Measurements from ENCODE around the gene ITGB7.
"Not testable (repeated sequence)": the region's sequence is repeated elsewhere in the genome, so short reads cannot be mapped to it uniquely, and the experiment has no call there.

The ITGB7 gene

DNA sequence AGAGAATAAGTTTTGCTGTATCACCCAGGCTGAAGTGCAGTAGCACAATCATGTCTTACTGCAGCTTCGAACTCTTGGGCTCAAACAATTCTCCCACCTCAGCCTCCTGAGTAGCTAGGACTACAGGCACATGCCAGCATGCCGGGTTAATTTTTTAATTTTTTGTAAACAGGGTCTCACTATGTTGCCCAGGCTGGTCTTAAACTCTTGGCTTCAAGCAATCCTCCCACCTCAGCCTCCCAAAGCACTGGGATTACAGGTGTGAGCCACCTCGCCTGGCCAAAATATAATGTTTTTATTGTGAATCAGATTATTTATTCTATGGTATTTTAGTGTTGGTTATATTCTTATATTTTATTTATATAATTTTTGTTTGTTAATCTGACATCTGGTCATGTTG lies 30.3 kb downstream of the ITGB7 start:
- DNase-seq = no peak

DNA sequence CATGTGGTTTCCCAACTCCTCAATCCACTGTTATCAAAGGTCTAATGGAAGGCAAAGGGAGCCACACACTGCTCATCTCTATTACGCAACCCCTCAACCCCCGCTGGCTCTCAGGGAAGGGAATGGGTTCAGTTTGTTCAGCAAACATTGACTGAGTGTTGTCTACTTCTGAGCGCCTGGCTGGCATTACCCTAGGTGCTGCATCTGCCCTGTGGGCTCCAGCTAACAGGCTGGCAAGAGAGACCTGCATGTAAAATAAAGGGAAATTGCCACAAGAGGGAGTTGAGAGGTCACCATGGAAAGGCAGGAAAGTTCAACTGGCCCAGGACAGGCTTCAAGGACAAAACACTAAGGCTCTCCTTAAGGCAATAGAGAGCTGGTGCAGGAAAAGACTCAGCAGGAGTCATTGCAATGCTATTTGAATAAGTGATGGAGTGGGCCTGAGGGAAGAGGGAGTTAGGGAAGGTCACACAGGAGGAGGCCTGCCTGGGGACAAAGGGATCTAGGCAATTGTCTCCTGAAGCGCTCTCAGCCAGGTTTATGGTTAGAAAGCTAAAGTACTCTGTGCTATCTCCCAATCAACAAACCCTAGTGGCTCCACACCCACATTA lies 32.1 kb downstream of the ITGB7 start:
- no peak for DNase-seq

DNA sequence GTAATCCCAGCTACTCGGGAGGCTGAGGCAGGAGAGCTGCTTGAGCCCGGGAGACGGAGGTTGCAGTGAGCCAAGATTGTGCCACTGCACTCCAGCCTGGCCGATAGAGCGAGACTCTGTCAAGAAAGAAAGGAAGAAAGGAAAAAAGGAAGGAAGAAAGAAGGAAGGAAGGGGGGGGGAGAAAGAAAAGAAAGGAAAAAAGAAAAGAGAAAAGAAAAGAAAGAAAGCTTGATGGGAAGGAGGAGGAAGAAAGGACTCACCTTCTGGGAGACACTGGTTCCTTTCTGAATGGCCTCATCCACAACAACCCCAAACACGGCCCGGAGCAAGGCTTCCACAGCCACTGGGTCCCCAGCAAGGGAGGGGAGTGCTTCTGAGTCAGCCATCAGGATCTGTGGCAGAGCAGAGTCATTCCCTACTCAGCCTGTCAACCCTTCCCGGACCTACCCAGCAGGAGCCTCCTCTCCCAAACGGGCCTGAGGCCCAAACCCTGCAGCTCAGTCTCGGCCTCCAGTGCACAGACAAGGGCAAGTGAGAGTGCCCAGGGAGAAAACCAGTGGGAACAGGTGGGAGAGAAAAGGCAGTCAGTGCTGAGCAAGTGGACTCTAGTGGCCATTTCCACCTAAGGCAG lies 33.9 kb downstream of the ITGB7 start:
- no peak for DNase-seq

DNA sequence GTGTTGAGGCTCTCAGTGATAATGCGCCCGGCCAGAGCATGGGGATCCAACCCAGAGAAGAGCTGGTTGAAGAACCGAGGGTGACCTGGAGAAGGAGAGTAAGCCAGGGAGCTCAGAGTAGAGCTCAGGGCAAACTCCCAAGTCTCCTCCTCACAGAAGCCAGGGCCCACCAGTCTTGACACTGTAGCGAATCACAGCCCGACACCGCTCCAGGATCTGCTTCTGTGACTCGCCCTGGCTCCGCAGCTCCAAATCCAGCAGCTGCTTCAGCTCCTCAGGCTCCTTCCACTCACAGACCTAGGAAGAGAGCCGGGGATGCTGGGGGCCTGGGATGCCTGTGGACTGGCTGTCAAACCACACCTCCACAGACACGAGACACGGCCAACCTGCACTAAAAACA lies 34.7 kb downstream of the ITGB7 start:
- DNase-seq = no peak

DNA sequence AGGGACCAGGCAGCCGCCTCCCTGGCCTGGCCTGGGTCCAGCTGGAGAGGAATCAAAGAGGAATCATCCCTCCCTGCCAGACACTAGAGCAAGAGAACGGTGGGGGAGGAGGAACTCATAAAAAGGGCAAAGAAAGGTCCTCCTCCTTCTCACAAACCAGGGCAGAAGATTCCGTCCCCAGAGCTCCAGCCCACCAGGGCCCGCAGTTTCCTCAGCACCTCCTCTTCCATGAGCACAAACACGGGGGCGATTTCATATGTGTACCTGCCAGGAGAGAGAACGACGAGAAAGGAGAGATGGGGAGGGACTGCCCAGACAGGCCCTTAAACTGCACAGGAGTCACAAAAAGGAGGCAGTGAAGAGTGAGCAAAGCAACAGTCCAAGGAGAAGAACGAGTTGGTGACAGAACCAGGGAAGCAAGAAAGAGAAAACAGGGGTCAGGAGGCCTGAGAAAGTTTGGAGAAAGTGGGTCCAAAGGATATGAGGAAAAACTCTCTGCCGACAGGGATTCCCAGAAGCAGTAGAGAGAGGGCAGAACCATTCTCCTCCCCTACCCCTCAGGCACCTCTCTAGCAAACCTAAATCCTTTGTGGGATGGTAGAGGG lies 35.2 kb downstream of the ITGB7 start:
- no peak for DNase-seq

DNA sequence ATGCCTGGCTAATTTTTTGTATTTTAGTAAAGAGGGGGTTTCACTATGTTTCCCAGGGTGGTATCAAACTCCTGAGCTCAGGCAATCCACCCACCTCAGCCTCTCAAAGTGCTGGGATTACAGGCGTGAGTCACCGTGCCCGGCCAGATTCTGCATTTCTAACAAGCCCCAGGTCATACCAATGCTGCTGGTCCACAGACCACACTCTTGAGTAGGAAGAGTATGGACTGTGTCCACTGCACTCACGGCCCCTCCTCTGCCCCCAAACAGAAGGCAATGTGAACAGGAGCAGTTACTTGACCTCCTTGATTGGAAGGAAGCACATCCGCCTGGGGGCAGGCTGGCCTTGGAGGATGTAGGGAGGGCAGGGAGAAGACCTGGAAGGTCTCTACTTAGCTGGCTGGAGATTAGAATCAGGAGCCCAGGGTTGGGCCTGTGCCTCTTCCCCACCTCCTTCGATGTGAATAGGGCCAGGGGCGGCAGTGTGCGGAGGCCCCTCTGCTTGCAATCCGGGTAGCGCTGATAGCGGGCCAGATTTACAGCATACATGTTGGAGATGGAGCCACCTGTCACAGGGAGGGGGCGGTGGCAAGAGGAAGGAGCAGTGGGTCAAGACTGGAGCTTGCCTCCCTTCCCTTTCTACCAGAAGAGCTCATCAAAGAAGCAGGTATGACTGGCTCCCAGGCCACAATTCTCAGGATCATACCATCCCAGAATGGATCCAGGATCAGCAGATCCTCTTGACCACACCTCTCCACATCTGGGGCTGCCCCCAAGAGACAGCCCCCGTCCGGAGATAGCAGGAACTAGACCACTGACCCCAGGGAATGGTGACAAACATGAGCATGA lies 36.0 kb downstream of the ITGB7 start:
- DNase-seq = no peak

DNA sequence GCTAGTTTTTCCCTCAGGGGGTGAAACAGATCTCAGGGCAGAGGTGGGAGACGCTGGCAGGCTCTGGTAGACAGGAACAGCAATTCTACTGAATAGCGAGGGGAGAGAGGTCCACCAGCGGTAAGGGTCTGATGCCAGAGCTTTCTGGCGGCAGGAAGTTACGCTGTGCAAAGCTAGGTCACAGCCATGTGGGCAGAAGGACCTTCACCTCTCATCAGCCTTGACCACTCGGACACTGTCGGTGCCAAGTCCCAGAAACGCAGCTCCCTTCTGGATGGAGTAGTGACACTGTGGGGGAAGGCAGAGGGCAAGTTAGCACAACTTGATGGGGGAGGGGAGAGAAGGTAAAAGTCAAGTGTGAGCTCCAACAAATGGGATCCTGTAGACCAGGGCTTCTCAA lies 36.8 kb downstream of the ITGB7 start:
- no peak for DNase-seq

DNA sequence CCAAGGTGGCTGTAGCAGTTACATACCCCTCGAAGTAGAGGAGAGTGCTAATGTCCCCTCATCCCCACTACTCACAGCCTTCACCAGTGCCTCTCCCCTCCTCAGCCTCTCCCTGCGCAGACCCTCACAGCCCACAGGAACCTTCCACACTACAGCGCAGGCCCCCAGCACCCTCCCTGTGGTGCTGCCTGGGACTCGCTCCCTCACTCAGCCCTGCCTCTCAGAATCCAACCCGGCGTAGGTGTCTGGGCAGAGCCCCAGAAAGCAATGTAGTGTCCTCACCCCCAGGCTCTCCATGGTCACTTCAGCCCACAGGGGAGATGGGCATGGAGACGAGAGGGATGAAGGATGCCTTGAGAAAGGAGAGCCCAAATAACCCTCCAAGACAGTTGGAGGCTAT lies 37.4 kb downstream of the ITGB7 start:
- no peak for DNase-seq

DNA sequence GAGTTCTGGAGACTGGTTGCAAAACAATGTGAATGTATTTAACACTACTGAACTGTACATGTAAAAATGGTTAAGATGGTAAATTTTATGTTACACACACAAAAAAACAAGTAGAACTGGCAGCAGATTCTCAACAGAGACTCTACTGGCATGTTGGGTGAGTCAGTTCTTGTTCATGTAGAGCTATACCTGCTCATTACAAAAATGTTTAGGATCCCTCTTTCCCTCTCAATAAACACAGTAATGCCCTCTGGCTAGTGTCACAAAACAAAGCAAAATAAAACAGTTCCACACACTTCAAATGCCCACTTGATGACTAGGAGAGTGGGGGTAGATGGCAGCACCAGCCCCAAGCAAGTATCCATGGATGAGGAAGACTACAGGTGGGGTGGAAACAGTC lies 40.2 kb downstream of the ITGB7 start:
- no peak for DNase-seq

DNA sequence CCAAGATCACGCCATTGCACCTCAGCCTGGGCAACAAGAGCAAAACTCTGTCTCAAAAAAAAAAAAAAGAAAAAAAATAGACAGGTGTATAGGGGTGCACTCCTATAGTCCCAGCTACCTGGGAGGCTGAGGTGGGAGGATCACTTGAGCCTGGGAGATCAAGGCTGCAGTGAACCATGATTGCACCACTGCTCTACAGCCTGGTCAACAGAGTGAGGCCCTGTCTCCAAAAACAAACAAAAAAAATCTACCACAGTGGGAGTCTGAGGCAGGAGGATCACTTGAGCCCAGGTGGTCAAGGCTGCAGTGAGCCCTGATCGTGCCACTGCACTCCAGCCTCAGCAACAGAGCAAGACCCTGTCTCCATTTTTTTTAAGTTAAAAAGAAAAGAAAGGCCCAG lies 44.0 kb downstream of the ITGB7 start:
- not testable (repeated sequence) for DNase-seq

DNA sequence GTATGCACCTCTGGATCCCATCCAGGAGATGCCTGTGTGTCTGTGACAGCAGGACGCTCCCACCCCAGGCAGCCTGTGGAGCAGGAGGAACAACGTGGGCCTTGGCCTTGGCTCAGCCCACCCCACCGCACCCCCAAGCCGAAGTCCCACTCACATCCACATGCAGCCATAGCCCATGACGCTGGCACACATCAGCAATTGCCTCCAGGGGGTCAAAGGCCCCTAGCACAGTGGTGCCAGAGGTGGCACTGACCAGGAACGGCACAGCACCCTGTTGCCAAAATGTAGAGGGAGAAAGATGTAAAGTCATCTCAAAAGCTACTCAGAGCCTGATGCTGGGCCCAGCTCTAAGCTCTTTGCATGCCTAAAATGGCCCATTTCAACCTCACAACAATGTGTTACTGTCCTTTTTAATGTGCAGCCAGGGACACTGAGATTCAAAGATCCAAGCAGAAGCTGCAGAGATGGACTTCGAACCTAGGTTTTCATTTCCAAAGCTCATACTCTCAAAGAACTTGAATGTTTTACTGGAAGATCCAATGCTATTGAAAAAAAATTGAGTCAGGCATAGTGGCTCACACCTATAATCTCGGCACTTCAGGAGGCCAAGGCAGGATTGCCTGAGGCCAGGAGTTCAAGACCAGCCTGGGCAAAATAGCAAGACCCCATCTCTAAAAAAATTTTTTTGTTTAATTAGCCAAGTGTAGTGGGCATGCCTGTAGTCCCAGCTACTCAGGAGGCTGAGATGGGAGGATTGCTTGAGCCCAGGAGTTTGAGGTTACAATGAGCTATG lies 45.7 kb downstream of the ITGB7 start:
- DNase-seq = no peak

DNA sequence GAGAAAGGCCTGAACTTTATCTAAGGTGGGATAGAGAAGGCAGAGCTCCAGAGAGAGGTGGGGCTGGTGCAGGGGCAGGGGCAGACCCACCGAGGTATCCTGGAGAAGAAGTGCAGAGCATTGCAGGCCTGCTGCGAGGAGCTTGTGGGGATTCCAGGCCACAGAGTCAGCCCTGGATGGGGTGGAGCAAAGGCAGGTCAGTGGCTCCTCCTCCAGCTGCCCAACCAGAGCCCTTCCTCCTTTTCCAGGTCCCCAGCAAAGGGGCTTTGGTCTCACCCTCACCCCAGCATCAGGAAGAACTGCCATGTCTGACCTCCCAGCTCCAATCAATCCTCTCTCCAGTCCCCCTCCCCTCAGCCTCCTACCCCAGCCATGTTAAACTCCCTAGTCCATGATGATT lies 46.4 kb downstream of the ITGB7 start:
- DNase-seq = no peak

DNA sequence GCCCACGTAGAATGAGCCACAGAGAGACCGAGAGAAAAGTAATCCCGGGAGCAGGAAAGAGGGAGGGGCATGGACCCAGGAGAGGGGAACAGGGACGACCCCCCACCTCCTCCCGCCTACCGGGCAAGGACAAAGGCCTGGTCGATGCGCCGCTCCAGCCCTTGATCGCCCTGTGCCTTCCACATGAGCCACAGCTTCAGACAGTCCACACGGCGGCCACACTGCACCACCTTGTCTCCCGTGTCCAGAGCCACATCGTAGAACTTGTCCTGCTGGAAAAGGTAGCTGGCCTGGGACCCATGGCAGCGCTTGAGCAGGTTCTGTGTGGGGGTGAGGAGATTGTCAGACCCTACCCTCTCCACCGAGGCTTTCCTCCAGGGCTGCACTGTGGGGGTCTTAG lies 47.1 kb downstream of the ITGB7 start:
- DNase-seq = no peak

DNA sequence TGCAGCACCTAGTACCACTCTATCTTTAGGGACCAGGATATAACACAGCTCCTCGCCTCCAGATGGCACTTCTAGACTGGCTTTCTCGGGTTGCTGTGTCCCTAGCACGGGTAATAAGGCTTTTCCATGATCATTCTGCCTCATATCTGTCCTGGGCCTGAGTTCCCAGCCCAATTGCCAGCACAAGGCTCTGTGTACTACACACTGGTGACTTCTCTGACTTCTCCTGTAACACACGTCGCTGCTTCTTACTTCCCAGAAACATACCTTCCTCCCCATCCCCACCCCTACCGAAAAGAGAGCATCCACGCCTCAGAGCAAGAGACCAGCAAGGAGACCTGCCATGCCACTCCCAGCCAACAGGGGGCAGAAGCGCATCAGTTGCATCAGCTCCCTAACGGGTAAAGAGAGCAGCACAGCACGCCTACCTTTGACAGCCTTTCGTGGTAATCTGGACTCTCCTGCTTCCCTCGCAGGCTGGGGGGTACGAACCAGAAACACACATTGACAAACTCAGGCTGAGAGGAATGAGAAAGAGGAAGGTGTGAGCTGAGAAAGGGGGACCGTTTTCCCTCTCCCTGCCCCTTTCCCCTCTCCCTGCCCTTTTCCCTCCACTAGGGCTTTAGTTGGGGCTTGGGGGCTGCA lies 47.7 kb downstream of the ITGB7 start:
- no peak for DNase-seq

DNA sequence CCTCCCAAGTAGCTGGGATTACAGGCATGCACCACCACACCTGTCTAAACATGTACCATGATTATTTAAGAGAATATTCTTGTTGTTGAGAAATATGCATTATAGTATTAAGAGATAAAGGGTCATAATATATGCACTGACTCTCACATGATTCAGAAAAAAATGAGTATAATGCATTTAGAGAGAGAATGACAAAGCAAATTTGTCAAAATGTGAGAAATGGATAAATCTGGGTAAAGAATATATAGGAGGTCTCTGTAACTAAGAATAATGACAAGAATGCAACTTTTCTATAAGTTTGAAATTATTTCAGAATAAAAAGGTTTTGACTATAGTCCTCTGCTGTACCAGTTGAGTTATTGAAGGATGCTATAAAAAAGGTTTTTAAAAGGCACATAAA lies 54.7 kb downstream of the ITGB7 start:
- DNase-seq = no peak

DNA sequence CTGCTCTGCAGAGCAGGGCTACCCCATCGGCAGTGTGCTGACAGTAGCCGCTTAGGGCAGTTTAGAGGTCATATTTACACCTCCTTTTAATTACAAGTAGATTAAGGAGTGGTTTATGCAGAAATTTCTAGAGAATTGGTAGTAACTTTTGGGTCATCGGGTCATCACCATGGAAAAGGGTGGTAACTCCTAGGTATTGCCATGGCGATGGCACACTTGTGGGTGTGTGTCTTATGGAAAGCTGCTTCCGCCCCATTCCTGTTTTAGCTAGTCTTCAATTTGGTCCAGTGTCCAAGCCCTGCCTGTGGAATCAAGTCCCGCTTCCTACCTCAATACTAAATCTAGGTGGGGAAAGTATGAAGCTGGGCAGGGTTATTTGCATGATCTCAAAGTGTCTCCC lies 56.0 kb downstream of the ITGB7 start:
- no peak for DNase-seq

DNA sequence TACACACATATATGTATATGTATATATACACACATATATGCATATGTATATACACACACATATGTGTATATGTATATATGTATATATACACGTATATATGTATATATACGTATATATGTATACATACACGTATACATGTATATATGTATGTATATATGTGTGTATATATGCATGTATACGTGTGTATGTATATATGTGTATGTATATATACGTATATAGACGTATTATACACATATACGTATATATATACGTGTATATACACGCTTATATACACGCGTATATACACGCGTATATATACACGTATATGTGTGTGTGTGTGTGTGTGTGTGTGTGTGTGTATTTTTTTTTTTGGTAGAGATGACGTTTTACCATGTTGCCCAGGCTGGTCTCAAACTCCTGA lies 59.4 kb downstream of the ITGB7 start:
- DNase-seq = no peak

DNA sequence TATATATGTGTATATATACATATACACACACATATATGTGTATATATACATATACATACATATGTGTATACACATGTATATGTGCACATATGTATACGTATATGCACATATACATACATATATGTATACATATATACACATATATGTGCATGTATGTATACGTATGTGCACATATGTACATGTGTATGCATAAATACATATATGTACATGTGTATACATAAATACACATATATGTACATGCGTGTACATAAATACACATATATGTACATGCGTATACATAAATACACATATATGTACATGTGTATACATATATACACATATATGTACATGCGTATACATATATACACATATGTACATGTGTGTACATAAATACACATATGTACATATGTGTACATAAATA lies 59.9 kb downstream of the ITGB7 start:
- DNase-seq = no peak

DNA sequence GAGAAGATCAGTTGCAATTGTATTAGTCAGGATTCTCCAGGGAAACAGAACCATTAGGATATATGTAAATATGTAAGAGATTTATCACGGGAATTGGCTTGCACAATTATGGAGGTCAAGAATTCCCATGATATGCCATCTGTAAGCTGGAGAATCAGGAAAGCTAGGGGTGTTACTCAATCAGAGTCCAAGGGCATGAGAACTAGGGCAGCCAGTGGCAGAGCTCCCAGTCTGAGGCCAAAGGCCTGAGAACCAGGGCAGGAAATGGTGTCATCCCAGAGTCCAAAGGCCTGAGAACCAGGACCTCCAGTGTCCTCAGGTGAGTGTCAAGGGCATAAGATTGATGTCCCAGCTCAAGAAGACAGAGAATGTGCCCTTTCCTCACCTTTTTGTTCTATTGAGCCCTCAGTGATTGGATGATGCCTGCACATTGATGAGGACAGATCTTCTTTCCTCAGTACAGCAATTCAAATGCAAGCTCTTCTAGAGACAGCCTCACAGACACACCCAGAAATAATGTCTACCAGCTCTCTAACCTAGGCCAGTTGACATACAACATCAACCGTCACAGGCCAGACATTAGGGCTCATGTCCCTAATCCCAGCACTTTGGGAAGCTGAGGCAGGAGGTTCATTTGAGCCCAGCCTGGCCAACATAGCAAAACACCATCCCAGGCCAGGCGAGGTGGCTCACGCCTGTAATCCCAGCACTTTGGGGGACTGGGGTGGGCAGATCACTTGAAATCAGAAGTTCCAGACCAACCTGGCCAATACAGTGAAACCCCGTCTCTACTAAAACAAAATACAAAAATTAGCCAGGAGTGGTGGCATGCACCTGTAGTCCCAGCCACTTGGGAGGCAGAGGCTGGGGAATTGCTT lies 61.4 kb downstream of the ITGB7 start:
- DNase-seq = no peak

DNA sequence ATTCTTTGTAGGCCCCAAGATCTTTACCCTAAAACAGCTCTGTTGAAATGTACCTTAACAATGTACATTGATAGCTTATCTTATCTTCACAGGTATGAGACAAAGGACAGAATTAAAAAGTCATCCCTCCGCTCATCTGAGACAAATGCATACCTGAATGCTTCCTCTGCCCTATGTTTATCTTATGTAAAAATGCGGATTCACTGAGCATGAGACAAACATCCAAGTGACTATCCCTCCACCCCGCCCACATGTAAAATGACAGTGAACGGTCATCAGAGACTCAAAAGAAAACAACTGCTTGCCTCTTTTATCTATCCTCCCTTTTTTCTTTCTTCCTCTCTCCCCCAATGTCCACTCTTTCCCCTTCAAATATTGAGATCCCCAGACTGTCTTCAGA lies 63.7 kb downstream of the ITGB7 start:
- DNase-seq = no peak
